Stimulated activated CD8-positive, alpha-beta memory T cell treated with anti-CD3 and anti-CD28 coated beads, Interleukin-7, amount 100 ng/mL, for 24 hours (primary cell): Measurements from ENCODE around the gene PRSS38.
A peak's percentile ranks its signal among the peaks of the same experiment; 100 is the strongest.

Experiments
- DNase-seq: peaks from one replicate; pipeline ENCODE4 v3.0.0-alpha.2; 2020; ENCODE audit warnings: low read depth

The PRSS38 gene

DNA sequence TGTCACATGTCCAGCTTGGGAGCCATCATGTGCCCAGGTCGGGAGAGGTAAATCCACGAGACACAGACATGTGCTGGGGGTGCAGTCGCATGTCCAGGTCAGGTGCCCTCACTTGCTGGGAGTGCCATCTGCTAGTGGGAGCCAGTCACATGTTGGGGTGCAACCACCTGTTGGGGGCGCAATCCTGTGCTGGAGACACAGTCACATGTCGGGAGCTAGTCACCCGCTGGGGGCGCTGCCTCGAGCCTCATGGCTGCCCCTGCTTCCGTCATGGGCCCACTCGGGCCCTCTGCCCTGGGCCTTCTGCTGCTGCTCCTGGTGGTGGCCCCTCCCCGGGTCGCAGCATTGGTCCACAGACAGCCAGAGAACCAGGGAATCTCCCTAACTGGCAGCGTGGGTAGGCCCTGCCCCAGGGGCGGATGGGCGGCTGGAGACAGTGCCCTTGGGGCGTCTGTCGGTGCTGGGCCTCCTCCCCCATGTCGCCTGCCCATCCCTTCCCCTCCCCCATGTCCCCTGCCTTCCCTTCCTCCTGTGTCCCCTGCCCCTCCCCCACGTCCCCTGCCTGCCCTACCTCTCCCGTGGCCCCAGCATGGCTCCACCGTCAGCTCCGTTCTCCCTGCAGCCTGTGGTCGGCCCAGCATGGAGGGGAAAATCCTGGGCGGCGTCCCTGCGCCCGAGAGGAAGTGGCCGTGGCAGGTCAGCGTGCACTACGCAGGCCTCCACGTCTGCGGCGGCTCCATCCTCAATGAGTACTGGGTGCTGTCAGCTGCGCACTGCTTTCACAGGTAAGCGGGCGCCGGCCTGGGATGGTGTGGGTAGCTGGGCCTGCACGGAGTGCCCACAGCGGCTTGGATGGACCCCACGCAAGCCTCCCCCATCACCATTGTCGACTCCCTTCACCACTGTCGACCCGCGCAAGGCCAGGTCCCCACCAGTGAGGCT is at the start of gene PRSS38:
Gene PRSS38, plus strand, starts transcription at position 208 of the 942 bp plus-strand sequence. Its CDS starts 42 bp downstream, at position 250.
- DNase-seq: no peak

DNA sequence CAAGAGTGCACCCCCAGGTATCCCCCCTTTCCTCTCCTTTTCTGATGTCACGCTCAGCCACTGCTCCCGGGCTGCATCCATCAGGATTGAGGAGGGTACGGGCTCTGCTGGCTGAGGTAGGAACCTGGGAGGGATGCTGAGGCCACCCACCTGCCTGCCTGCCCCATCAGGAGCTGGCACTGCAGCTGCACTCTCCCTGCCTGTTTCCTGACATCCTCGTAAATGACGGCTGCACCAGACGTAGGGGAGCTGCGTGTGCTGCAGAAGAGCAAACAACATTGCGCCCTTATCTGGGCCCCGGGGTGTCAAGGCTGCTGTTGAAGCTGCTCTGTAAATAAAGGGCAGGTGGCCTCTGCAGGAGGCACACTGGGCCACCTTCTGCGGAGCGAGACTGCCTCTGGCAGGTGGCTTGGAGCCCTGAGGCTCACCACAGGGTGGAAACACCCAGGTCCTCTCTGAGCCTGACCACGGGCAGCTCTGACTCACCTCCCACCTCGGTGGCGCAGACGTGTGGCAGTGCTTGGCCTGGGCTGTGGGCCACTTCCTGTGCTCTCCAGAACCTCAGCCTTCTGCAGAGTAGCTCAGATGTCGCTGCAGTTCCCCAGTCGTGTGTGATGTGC is 49.4 kb upstream of the PRSS38 start:
- DNase-seq: peak; percentile 41

DNA sequence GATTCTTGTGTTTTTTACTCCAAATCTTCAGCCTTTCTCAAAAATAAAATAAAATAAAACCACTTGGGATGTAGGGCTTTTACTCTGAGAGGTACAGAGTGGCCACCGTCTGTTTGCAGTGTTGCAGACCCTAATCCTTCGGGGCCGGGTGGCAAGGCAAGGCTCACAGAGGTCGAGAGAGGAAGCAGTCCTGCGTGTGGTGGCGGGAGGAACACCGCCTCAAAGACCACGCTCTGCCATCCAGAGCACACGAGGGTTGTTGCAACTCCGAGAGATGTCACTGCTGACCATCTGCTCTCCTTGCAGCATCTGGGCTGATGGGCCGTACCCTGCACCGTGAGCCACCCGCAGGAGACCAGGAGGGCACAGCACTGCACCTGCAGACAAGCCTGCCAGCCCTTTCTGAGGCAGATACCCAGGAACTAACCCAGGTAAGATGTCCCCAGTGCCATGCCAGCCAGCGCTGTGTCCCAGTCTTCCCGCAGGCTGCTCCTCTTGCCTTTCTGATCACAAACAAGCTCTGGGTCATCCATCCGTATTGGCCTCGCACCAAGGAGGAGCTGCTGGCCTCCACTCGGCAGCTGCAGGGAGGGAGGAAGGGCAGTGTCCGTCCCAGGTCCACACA is 48.7 kb upstream of the PRSS38 start:
- no peak for DNase-seq

DNA sequence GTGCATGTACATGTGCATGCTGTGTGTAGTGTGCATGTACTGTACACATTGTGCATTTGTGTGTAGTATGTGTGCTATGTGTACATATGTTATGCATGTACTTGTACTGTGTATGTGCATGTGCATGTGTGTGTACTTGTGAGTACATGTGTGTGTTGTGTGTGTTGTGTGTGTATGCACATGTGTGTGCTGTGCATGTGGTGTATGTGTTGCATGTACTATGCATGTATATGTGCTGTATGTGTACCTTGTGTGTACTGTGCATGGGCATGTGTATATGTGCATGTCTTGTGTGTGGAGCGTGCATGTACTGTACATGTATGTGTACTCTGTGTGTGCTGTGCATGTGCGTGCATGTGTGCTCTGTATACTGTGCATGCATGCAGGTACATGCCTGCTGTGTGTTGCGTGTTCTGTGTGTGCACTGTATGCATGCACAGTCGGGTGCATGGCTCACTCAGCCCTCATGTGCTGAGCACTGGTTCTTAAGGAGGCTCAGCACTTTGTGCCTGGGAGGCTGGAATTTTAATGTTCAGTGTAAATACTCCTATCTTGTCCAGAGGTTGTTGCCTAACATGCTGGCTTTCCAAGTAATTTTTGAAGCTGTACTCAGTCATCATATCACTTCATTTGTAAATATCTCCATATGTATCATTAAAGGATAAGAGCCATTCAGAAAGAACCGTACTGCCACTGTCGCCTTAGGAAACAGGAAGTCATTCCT is 47.9 kb upstream of the PRSS38 start:
- DNase-seq: no peak

DNA sequence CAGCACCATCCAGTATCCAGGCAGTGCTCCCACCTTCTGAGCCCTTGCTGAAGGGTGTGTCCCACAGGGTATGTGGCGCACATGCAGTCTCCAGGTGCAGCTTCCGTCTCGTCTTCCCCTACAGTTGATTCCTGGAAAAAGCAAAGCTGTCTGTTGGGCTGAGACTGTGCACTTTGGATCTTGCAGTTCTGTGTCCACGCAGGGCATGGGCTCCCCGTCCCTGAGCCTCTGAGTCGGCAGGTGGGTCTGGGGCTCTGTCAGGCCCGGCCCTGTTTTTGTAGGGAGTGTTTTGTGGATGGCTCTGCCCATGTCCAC is 47.4 kb upstream of the PRSS38 start:
- DNase-seq: no peak

DNA sequence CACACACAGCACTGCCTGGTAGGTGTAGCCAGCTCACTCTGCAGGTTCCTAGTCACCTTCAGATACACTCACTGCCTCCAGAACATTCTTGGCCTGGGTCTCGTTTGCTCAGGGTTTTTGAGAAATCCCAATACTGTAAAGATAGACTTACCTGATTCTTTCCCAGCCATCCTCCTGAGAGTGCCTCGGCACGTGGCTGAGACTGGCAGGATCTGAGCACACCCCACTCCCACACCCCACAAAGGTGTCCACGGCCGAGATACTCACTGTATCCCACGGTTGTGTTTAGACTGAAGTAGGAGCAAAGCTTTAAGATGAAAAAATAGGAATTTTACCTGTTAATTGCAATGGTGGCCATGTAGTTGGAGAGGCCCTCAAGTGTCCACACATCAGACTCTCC is 46.8 kb upstream of the PRSS38 start:
- no peak for DNase-seq

DNA sequence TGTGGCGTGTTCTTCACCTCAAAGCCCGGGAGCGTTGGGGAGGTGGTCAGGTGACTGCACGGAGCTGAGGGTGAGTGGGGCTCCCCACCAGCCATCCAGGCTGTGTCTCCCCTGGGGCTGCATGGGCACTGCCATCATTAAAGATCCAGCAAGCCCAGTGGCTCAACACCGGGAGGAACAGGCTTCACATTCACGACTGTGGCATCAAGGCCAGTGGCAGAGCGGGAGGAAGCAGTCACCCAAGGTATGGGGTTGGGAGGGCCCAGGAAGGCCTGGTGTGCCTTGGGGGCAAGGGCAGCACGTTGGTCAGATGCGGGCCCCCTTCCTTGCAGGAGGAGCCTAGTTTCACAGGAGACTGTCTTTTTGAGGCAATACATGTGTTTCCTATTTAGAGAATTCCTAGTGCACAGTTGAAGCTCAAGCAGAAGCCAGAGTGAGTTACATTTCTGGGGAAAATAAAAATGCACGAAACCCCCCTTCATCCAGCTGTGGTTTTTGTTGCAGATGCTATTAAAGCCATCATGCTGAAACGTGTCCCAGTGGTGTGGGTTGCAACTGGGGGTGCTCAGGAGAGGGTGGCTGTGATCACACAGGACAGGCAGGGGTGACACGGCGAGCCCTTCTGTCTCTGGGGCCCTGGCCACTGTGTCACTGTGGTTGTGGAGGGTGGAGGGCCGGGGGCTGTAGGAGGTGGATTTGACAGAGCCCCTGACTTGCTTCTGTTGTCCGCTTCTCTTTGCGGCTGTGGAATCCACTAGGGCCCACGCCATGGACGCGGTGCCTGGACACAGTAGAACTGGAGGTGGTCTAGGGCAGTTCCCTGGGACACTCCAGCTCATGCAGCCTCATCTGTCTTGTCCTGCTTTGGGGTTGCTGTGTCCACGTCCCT is 46.2 kb upstream of the PRSS38 start:
- DNase-seq: no peak

DNA sequence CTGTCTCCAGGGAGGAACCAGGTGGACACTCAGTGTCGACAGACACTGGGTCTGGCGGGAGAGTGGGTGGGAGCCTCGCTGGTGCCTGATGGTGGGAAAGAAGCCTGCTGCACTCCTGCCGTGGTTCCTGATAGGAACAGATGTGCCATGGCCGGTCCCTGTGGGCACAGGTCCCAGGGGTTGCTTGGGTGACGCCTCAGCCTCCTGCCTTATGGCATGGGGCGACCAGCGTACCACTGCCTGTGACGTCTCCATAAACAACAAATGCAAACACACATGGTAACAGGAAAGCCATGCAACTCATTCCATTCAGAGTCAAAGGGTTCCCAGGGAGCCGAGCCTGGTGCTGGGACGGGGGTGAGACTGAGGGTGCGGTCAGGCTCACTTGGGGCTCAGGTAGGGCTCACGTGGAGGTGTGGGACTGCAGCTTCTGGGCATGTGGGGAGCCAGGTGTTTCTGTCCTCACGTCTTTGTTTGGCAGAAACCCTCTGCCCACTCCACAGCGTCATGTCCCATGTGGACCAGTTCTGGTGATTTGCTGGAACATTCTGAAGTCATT is 45.5 kb upstream of the PRSS38 start:
- no peak for DNase-seq

DNA sequence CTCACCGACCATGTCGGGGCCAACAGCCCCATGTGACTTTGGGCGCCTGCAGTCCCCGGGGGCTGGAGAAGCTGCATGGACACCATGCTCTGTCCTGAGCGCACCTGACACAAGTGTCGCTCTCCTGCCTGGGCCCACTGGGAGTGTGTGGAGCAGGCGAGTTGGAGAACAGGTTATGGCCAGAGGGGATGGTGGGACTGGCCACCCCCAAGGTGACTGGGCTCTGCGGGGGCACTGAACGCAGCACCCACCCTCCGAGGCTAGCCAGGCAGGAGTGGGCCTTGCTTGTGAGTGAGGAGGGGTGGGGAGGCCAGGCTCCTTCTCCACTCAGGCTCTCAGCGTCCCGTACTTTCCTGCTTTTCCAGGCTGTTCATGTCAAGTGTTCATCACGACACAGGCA is 44.7 kb upstream of the PRSS38 start:
- no peak for DNase-seq

DNA sequence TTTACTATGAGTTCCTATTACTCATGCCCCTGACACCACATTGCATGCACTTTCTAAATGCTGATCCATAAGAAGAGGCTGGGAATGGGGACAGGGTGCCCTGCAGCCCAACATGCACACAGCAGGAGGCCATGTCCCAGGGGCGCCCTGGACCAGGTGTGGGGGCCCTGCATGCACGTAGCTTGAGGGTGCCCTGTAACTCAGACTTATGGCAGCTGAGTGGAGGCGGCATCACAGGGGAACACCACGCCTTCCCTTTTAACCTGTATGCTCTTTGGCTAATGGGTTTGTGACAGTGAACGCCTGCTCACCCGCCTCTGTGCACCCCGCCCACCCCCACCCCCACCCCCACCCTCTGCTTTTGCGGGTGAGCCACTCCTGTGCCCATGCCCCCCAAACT is 44.1 kb upstream of the PRSS38 start:
- DNase-seq: no peak

DNA sequence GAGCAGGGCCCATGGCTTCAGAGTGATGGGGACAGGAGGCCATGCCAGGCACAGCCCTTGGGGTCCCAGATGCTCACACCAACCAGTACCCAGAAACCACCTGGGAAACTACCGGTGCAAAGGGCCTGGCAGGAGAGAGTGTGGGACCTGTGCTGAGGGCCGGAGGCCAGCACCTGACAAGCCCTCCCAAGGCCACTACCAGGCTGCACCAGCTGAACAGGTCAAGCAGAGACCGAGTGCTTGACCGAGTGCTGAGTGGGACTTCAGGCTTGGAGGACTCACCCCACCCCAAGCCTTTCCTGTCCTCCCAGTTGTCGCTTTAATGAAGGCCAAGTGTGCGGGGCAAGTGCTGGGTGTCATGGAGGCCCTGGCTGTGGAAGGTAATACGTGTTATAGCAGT is 43.7 kb upstream of the PRSS38 start:
- no peak for DNase-seq

DNA sequence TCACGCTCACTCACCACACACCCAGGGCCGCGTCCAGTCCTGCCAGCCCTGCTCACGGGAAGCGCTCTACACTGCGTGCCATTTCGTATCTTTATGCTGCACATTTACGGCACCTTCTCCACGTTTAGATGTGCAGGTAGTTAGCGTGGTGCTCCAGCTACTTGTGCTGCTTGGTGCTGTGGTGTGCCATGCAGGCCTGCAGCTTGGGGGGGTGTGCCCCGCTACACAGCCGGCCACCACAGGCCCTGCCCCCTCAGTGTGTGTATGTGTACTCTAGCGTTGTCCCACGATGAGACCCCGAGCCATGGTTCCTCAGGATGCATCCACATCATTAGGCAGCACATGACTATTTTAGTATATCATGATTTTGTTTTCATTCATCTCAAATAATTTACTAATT is 41.9 kb upstream of the PRSS38 start:
- DNase-seq: no peak

DNA sequence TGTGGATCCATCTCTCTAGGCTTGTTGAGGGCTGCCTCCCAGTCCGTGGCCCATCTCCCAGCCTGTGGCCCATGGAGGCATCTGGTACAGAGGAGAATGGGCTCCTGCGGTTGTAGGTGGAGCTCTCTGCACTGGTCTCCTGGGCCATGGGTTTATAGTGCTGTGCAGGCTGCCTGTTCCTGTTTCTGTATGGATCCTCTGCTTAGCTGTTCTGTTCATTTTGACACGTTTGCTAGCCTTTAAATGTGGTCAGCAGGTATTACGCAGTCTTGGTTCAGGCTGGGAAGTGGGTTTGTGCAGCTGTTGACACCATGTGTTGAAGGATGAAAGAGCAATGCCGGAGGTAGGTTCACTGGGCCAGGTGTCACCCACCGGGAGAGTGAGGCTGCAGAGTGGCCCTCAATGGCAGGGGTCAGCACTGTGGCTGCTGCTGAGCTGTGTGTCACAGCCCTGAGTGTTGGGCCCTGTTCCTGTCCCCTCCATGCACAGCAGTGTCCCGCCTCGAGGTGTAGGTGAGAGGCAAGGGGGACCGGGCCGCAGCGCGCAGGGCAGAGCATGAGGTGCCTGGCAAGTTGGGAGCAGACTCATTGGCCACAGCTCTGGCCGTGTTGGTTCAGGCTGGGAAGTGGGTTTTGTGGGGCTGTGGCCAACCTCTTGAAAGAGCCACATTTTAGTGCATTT is 41.3 kb upstream of the PRSS38 start:
- no peak for DNase-seq

DNA sequence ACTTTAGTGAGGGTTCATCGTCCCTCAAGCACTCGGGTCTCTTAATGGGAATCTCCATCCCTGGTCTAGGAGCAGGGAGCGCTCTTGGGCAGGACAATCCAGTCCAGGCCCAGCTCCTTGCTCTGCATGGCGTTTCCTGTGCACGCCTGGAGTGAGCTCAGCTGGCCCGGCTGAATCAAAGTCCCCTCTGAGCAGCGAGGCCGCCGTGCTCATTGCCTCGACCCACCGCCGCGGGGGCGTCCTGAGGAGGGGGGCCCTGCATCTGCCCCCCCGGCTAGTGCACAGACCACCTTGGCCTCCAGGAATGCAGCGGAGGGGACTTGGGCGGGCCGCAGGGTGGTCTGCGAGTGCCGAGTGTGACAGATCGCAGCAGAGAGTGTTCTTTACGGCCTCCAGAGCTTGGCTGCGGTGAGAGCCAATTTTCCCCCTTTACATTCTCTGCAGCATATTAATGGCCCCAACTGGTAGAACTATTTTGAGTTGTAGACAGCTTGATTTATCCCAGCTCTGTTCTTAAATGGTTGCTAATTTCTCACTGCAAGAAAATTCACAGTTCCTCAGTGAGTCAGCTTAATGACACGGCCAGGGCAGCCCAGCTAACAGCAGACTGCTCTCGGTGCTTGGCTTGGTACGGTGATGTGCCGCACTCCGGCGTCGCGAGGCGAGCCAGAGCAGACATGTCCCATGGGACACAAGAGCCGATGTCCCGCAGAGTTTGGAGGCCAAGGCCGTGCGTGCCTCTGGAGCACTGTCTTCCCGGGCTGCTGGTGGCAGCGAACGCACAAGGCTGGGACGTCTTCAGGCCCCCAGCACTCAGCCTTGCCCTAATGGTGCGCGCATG is 40.4 kb upstream of the PRSS38 start:
- no peak for DNase-seq

DNA sequence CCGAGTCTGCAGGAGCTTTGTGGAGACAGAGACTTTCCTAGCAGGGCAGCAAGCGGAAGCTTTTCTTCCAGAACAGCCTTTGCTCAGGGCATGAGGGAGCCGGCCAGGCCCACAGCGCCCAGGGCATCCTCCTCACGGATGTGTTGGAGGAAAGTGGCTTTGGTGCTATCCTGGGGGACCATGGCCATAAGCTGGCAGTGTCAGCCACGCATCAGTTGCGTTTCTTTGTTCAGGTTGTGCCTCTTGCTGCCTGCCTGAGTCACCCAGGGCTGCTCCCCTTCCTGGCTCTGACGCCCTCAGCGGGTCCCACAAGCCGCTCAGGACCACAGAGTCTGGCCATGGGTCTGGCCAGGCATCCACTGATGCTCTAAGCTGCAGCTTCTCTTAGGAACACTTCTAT is 39.6 kb upstream of the PRSS38 start:
- no peak for DNase-seq

DNA sequence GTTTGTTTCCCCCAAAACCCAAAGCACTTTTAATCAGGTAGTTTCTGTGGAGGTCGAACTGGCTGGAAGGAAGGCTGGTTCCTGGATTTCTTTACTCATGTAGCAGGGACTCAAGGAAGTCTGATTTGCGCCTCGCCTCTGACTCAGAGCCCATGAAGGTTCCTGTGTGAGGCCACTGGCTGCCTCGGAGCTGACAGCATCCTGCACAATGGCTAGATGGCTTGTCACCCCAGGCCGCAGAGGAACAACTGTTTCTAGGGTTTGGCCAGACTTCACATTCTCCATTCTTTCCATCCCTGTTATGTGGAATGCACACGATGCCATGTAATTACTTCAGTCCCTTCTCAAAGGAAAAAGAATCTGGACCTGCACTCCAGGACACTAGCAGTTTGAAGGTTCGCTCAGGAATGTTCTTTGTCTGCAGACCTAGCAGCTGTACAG is 39.1 kb upstream of the PRSS38 start:
- DNase-seq: no peak

DNA sequence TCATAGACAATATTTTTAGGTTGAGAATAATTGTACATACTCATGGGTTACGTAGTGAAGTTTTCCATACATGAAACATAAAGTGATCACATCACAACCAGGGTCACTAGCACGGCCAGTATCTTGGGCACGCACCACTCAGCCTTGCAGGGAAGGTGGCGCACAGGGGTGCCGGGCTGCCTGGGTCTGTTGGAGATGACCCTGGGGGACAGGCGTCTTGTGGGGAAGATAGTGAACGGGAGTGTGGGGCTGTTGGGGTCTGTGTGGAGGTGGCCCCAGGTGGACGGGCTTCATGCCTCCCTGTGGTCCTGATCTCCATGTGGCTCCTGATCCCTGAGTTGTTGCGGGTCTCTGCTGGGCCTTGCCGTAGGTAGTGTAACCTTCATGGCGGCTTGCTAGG is 38.3 kb upstream of the PRSS38 start:
- DNase-seq: no peak

DNA sequence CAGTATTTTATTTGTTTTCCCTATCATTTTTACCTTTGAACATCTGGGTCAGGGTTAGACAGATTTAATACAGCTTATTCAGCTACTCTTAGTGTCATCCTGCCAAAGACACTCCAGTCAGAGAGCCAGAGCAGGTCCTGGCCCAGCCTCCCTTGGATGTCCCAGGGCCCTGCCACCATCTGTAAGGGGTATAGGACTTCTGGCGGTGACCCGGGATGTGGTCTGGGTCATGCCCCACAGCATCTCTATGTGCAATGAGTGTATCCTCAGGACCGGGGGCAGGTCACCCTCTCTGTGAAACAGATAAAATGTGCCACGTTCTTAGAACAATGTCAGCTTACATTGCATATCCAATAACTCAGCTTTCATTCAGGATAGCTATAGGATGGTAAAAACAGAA is 37.8 kb upstream of the PRSS38 start:
- no peak for DNase-seq

DNA sequence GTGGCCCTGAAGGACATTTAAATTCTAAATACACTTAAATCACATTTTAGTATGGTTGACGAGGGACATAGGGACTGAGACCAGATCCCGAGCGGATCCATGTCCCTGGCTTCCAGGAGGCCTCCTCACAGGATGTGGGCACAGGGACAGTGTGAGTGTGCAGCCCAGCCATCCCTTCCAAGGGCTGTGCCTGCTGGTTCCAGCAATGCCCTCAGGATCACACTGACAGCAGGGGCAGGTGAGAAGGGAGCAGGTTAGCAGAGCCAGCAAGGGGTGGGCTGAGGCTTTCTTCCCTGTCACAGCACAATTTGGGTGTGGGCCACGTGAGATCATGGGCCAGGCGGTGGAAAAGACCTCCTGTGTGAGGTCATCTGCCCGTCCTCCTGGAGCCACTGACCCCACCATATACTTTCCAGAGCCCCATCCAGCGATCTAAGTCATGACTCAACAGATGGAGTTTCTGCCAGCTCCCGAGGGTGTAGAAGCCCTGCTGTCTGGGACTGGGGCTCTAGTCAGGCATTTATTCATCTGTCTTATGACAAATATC is 37.0 kb upstream of the PRSS38 start:
- DNase-seq: no peak
